Colonic mucosa (tissue), 4 donors: ENCODE data around the gene ZNF804A. TPM values are rescaled to one million over a fixed set of nuclear protein-coding genes. Genes with fewer than 3 reads are reported as not detected.

Source experiments
- DNase-seq: peaks from one replicate; pipeline ENCODE4 v3.0.0-alpha.2; 2020
- H3K27ac ChIP-seq: fragments of 200-600 bp; one replicate; pipeline ENCODE4 v1.8.0; 2021
- H3K27me3 ChIP-seq: fragments of 200-600 bp; one replicate; pipeline ENCODE4 v1.8.0; 2021
- H3K36me3 ChIP-seq: fragments of 200-600 bp; one replicate; pipeline ENCODE4 v1.8.0; 2021
- H3K4me1 ChIP-seq: fragments of 200-600 bp; one replicate; pipeline ENCODE4 v1.8.0; 2021; ENCODE audit warnings: mild to moderate bottlenecking
- H3K4me3 ChIP-seq: fragments of 200-600 bp; one replicate; pipeline ENCODE4 v1.8.0; 2021
- H3K9ac ChIP-seq, 2 donors: one replicate each; pipeline ENCODE4 v1.7.0; 2013; ENCODE audit warnings: control low read depth in 2 of 2, low read depth in 2 of 2, low read length in 2 of 2
- H3K9me3 ChIP-seq: fragments of 200-600 bp; one replicate; pipeline ENCODE4 v1.8.0; 2021
- CTCF ChIP-seq: fragments of 200-600 bp; IDR thresholded peaks from one replicate; pipeline ENCODE4 v1.8.0; 2022; ENCODE audit warnings: antibody characterized with exemption, mild to moderate bottlenecking
- intact Hi-C: fragments of 100-400 bp; cut with DNase I; formaldehyde crosslinking; loops from one replicate; pipeline ENCODE4 v1.14.1; 2022
- total RNA-seq, 2 donors: library from RNA; stranded (reverse); fragmentation: NEBNext Ultra II Directional in 1 of 2; extraction: Animal tissue kit (Norgen Biotek cat#: 25700) in 1 of 2; gene quantifications; one replicate each; pipeline ENCODE4 v1.2.1, GENCODE V29; 2021
- donor health status: healthy.
- donor health status: DM: no; HTN: no; CAD: no.
- donor health status: DM: no; HTN: no; CAD: no.

Gene ZNF804A
- total RNA-seq, 2 donors from 2014 or later = 0.13 TPM; not detected in 1

- intact Hi-C loops = no loop called here
- no peaks in the 10 kb centered on the region for H3K4me1 ChIP-seq
- no peak for TF ChIP-seq CTCF
- no peaks in the 10 kb centered on the region for H3K27me3 ChIP-seq
- H3K9me3 ChIP-seq = no peaks in the 10 kb centered on the region
- H3K27ac ChIP-seq = no peak overlapping the region
- no peak for DNase-seq
- no peak overlapping the region for H3K9ac ChIP-seq
- no peaks in the 10 kb centered on the region for H3K36me3 ChIP-seq
- H3K4me3 ChIP-seq = no peak overlapping the region
These were observed 31.6 kb upstream of the ZNF804A start for GRCh38 chr2:184566716-184567115.

- no peak overlapping the region for H3K27ac ChIP-seq
- H3K4me1 ChIP-seq = no peaks in the 10 kb centered on the region
- no peaks in the 10 kb centered on the region for H3K27me3 ChIP-seq
- DNase-seq = no peak
- H3K36me3 ChIP-seq = no peaks in the 10 kb centered on the region
- H3K4me3 ChIP-seq = no peak overlapping the region
- H3K9me3 ChIP-seq = no peaks in the 10 kb centered on the region
- TF ChIP-seq CTCF = no peak
- intact Hi-C loops = no loop called here
- H3K9ac ChIP-seq = no peak overlapping the region
These were observed 21.3 kb upstream of the ZNF804A start for GRCh38 chr2:184577056-184577455.

- H3K4me1 ChIP-seq = no peaks in the 10 kb centered on the region
- TF ChIP-seq CTCF = no peak
- no peak overlapping the region for H3K27ac ChIP-seq
- no peak overlapping the region for H3K9ac ChIP-seq
- H3K9me3 ChIP-seq = no peaks in the 10 kb centered on the region
- no peak overlapping the region for H3K4me3 ChIP-seq
- H3K27me3 ChIP-seq = no peaks in the 10 kb centered on the region
- DNase-seq = no peak
- no peaks in the 10 kb centered on the region for H3K36me3 ChIP-seq
- intact Hi-C loops = no loop called here
These were observed 20.6 kb upstream of the ZNF804A start for GRCh38 chr2:184577743-184578142.

- TF ChIP-seq CTCF = no peak
- no peaks in the 10 kb centered on the region for H3K36me3 ChIP-seq
- H3K9ac ChIP-seq = no peak overlapping the region
- no peak overlapping the region for H3K4me3 ChIP-seq
- no peaks in the 10 kb centered on the region for H3K9me3 ChIP-seq
- no peak for DNase-seq
- H3K27ac ChIP-seq = no peak overlapping the region
- intact Hi-C loops = no loop called here
- H3K4me1 ChIP-seq = no peaks in the 10 kb centered on the region
- no peaks in the 10 kb centered on the region for H3K27me3 ChIP-seq
These were observed 19.1 kb upstream of the ZNF804A start for GRCh38 chr2:184579226-184579625.

GRCh38 chr2:184581391-184581790 lies 16.9 kb upstream of the ZNF804A start:
- H3K27me3 ChIP-seq = no peaks in the 10 kb centered on the region
- no peaks in the 10 kb centered on the region for H3K9me3 ChIP-seq
- no peak overlapping the region for H3K9ac ChIP-seq
- no peaks in the 10 kb centered on the region for H3K36me3 ChIP-seq
- intact Hi-C loops = no loop called here
- no peak overlapping the region for H3K27ac ChIP-seq
- H3K4me3 ChIP-seq = no peak overlapping the region
- DNase-seq = no peak
- no peak for TF ChIP-seq CTCF
- H3K4me1 ChIP-seq = no peaks in the 10 kb centered on the region

- no peak for TF ChIP-seq CTCF
- Histone ChIP-seq H3K4me3 (no peak overlapping the region), H3K27me3 (no peaks in the 10 kb centered on the region), H3K27ac (no peak overlapping the region), H3K36me3 (no peaks in the 10 kb centered on the region), H3K9ac (no peak overlapping the region), H3K9me3 (no peaks in the 10 kb centered on the region), H3K4me1 (no peaks in the 10 kb centered on the region)
- DNase-seq = no peak
- intact Hi-C loops = no loop called here
These were observed 9.1 kb upstream of the ZNF804A start for GRCh38 chr2:184589261-184589660.
